GM18861 (cell line): ENCODE data around the gene ACD.

ENCODE experiments used
- ATAC-seq: cut with Tn5 transposase; IDR thresholded peaks from one replicate; pipeline ENCODE4 v1.9.1; 2021; ENCODE audit not compliant: unreplicated experiment

Gene ACD

DNA sequence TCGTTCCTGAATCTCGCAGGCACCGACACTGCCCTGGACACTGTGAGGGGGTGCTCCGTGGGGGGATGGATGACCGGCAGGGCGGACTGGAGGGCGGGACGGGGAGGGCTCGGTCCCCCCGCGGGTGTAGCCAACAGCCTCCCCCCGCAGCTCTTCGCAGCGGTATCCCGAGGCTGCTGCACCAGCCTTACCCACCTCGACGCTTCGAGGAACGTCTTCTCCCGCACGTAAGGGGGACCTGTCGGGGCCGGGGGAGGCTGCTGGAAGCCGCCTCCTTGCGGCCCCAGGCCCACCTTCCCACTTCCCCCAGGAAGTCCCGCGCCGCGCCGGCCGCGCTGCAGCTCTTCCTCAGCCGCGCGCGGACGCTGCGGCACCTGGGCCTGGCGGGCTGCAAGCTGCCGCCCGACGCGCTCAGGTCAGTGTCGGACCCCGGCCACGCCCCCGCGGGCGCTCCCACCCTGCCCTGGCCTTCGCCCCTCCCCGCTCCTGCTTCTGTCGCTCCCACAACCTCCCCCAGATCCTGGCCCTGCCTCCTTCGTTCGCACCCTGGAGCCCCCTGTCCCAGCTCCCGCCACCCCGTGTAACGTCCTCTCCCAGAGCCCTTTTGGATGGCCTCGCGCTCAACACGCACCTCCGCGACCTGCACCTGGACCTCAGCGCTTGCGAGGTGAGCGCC is 11.8 kb downstream of the ACD start:
- ATAC-seq = no peak

DNA sequence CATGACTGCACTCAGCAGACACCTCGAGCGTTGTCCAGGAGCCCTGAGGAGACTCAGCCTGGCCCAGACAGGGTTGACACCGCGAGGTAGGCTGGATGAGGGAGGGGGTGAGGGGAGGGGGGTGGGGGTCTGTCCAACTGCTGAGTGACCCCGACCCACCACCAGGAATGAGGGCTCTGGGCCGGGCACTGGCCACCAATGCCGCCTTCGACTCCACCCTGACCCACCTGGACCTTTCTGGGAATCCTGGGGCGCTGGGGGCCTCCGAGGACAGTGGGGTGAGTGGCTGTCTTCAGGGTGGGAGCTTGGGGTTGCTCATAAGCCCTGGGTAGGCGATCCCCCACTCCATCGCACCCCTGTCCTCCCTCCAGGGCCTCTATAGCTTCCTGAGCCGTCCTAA is 12.4 kb downstream of the ACD start:
- no peak for ATAC-seq

DNA sequence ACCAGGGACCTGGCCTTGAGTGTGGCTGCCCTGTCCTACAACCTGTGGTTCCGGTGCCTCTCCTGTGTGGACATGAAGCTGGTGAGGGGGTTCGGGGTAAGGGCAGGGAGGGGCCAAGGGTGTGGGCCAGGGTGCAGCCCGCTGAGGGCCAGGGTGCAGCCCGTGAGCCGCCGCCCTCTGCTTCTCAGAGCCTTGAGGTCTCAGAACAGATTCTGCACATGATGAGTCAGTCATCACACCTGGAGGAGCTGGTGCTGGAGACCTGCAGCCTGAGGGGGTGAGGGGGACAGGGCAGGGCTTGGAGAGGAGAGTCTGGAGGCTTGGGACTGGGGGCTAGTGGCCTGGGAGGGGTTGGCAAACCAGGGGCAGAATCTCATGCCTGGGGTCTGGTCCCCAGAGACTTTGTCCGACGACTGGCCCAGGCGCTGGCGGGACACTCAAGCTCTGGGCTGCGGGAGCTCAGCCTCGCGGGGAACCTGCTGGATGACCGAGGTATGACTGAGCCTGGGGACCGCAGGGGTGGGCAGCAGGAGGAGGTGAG is 12.9 kb downstream of the ACD start:
- ATAC-seq = no peak

DNA sequence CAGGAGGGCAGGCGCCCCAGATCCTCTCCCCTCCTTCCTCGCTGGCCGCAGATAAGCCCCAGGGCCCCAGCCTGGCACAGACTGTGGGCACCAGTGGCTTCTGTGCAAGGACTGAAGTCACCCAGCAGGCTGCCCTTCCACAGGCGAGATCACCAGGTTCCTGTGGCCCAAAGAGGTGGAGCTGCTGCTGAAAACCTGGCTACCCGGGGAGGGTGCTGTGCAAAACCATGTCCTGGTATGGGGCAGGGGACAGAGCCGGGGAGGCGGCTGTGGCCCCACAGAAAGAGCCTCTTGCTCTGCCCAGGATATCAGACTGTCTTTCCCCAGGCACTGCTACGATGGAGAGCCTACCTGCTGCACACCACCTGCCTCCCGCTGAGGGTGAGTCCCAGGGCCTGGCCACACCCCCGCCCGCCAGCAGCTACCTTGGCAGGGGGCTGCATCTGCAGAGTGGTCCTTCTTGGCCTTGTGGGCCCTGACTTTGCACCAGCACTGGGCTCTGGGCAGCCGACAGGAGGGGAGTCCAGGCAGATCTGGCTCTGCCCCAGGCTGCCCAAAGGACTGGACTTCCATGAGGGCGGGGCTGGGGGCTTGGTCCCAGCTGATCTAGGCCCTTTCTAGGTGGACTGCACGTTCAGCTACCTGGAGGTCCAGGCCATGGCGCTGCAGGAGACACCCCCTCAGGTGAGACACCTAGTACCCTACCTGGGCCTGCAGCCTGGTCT is 14.5 kb downstream of the ACD start:
- ATAC-seq = no peak

DNA sequence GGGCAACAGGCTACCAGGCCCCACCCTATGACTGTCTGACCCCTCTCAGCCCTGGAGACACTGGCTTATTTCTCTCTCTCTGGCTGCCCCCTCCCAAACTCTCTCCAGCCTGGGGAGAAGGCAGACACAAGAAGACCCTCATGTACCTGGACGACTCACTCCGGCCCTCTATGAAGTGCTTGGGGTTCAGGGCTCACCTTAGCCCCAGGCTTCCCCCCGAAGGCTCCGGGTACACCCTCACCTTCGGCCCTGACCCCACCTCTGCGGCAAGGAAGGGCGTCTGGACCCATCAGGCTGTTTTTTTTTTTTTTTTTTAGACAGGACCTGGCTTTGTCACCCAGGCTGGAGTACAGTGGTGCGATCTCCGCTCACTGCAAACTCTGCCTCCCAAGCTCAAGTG is 16.0 kb downstream of the ACD start:
- no peak for ATAC-seq

DNA sequence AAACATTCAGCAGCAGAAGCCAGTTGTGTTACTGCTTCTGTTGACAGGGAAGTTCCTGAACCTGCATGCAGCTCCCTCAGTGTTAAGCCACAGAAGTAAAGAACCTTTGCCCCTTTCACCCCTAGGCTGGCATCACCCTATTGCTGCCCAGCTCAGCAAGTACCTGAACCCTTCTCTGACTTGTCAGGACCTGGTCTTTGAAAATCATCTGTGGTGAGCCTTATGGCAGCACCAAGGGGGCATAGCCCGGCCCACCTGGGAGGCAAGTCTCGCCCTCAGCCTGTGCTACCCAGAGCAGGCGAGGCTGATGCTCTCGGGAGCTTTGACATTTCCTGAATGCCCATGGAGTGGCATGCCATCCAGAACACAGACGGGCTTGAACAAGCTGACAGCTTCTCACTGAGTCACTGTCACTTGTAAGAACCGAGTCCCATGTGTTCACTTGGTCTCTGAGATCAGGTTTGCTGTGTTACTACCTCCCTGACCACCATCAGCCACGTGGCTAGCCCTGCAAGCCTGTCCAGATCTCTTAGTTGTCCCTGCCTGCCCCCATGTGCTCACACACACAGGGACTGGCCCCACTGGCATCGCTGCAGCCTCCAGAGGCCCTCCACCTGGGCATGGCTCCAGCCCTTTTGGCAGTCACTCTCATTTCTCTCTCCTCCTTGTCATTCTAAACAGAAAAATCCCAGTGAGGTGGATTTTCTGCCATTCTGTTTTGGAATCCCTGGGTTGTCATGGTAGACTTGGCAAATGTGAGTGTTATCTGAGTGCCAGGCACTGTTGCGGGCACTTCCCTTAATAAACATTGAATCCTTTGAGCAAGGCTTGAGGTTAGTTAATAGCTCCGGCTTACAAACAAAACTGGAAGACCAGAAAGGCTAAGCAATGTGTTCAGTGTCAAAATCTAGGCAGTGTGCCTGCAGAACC is 18.0 kb downstream of the ACD start:
- no peak for ATAC-seq

DNA sequence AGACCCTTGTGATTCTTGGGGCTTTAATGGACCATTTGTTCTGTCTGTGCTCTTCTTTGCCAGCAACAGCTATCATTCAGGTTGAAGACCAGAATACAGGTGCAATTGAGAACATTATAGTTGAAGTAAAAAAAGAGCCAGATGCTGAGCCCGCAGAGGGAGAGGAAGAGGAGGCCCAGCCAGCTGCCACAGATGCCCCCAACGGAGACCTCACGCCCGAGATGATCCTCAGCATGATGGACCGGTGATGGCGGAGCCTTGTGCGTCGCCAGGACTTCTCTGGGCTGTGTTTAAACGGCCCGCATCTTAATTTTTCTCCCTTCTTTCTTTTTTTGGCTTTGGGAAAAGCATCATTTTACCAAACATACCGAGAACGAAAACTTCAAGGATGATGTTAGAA is 22.4 kb downstream of the ACD start:
- ATAC-seq = no peak

DNA sequence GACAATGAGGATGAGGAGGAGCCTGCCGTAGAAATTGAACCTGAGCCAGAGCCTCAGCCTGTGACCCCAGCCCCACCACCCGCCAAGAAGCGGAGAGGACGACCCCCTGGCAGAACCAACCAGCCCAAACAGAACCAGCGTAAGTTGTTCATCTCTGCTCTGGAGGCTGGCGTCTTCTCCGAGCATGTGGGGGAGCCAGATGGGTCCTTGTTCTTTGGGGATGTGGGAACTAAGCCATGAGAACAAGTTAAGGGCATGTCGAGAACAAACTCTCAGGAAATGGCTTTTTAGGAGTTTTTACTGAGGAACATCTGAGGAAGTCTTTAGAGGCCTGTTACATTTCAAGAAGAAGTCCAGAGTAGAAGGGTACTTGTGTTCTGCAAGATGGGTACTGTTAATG is 23.3 kb downstream of the ACD start:
- no peak for ATAC-seq

DNA sequence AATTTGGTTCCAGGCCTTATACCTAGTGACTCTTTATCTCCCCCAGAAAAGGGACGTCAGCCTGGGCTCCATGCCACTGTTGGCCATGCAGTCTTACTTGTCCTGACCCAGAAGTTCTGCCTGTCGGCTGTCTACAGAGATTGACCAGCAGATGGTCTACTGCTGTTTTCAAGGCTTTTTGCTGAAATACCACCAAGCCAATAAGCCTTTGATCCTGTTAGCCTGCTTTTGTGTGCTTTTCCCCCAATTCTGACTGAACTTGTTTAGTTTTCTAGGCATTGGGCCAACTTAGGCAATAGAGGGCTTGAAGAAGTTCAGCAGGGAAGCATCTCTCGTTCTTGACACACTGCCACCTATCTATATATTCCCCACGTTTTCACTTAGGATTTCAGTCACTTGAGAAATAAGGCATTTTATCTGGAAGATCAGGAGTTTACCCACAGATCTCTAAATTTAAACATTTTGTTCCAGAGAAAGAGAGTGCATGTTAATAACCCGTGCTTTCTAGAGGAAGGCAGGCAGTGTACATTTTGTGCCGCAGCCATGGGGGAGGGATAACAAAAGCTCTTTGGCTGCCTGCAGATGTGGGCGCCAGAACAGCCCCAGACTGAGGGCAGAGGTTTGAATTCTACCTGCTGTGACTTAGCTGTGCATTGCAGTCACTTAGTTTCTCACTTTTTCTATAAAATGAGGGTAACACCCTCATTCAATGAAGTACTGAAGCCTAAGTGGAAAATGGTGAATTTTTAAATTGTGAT is 27.5 kb downstream of the ACD start:
- ATAC-seq = no peak

DNA sequence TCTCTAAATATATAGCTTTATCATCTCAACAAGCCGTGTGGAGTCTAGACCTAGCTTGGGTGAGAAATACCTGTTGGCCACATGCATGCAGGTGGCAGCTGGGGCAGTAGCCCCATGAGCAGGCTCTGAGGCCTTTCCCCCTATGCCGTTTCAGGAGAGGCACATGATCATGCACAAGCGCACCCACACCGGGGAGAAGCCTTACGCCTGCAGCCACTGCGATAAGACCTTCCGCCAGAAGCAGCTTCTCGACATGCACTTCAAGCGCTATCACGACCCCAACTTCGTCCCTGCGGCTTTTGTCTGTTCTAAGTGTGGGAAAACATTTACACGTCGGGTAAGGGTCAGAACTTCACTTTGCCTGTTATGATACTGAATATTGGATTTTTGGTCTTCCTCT is 31.8 kb downstream of the ACD start:
- ATAC-seq = no peak

DNA sequence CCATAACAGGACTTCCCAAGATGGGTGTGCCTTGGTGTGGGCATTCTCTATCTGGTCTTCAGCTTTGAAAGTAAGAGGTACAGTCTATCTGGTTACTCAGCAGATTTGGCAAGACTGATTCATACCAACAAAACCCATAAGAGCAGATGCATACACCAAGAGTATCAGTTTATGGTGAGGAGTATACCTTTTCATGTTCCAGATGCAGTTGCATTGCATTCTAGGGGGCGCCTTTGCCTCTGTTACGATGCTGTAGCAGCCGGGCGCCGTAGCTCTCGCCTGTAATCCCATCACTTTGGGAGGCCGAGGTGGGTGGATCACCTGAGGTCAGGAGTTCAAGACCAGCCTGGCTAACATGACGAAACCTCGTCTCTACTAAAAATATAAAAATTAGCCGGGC is 46.3 kb downstream of the ACD start:
- no peak for ATAC-seq

DNA sequence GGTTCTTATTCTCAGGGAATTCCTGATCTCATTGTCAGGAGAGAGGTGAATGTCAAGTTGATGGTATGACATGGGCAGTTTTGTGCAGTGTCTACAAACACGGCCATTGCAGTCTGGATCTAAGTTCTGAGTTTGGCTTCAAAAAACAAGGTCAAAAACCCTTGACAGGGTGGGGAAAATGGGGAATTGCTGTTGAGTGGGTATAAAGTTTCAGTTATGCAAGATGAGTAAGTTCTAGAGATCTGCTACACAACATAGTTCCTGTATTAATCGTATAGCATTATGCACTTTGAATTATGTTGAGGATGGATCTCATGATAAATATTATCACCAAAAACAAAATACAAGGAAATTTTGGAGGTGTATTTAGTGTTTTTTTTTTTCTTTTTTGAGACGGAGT is 51.7 kb downstream of the ACD start:
- ATAC-seq = no peak
